CD4-positive, alpha-beta T cell treated with Interleukin-4 for 1 hour (primary cell): ENCODE results near the gene TAF3.

ENCODE experiments used
- DNase-seq, 2 donors: peaks; one replicate each; pipeline ENCODE4 v3.0.0-alpha.2; 2020 to 2022

TAF3 gene

GRCh38 chr10:8049865-8050555 is 231.7 kb downstream of the TAF3 start:
- no peak for DNase-seq

DNA sequence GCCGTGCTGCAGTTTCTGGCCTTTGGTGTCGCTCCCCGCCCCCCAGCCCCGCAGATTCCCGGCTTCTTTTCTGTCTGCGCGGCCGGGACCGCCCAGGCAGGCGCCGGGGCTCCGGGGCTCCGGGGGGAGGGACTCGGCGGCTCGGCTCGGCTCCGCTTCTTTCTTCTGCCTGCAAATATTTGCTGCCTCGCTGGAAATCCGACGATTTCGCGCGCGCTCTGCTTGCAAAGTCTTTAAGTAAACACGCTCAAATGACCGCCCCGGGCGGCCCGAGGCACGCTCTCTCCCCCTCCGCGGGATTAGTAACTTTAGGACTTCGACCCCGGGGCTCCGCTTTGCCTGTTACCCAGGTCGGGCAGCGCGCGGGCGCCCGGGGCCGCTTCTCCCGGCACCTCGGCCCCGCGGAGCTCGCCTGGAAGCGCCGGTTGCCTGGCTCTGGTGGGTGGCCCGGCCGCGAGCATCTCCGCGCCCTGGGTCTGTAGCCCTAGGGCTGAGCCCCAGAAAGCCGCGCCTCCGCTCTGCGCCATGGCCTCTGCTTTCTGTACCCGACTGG is 232.3 kb downstream of the TAF3 start:
- no peak for DNase-seq

DNA sequence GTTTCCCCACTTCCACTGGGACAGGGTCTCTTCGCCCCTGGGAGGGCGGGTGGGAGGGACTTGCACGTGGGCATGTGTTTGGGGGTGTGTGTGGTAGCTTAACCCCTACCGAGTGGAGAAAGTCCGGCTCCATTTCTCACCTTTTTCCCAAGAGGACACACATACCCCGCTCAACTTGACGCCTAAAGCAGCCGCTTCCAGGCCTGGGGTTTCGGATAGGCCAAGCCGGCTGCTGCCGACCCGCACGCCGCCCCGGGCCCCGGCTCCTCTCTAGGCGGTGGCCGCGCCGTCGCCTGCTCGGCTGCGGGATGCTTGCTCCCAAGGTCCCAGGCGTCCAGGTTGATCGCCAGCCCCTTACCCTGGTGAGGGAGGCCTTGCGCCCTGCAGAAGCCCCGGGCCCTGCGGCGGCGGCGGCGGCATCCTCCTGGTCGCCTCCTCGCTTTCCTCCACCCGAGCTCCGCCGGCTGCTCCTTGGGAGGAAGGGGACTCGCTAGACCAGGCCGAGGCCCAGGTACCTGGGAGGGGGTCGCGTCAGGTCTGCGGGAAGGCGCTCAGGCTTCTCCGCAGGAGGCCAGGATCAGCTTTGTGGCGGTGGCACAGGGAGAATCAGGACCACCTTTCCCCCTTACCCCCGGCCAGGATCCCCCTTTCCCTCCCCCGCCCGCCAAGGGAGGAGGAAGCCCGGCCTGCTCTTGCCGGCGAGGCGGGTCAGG is 233.0 kb downstream of the TAF3 start:
- no peak for DNase-seq

- no peak for DNase-seq
Observed at GRCh38 chr10:8051851-8052257, 233.5 kb downstream of the TAF3 start.

DNA sequence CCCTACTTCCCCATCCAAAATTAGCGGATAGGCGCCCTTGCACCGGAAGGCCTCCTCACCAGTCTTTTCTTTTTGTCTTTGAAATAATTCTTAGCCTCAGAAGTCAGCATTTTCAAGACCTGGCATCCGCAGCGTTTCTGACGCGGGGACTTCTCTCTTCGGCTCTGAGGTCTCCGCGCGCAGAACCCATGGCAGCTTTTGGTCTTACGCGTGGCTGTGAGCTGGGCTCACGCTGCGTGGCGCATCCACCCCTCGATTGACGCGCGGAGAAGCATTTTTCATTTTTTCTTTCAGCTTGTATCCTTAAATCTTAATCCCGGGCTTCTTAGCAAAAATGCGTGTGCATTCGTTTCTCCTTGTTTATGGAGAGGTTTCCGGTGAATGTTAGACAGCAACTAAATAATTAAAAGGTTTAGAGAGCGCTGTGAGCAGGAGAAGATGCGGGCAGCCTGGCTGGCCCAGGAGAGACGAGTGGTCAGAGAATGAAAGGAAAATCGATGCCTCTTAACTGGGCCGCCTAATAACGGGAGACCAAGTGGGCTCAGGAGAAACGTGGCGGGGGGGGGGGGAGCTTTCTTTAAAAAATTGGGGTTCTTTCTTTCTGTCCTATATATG is 234.1 kb downstream of the TAF3 start:
- no peak for DNase-seq

DNA sequence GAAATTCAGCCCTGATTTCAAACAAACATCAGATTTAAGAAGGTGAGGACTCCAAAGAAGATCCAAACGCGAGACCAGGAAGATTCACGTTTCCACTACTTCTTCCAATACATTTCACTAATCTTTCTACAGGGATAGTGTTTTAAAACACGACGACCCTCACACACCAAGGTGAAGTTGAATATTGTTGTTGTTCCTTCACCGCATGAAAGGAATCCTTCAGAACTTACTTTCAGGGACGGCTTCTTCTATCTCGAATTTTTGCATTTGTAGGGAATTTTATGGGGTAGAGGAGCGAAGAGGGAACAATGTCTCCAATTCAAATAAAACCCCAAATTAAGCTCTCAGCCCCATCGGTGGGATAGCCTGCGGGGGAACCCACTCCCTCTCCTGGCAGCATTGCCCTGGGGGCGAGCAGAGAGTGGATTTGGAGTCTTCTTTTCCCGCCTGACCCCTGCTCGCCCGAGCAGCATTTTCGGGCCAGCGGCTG is 234.7 kb downstream of the TAF3 start:
- DNase-seq, result no peak

DNA sequence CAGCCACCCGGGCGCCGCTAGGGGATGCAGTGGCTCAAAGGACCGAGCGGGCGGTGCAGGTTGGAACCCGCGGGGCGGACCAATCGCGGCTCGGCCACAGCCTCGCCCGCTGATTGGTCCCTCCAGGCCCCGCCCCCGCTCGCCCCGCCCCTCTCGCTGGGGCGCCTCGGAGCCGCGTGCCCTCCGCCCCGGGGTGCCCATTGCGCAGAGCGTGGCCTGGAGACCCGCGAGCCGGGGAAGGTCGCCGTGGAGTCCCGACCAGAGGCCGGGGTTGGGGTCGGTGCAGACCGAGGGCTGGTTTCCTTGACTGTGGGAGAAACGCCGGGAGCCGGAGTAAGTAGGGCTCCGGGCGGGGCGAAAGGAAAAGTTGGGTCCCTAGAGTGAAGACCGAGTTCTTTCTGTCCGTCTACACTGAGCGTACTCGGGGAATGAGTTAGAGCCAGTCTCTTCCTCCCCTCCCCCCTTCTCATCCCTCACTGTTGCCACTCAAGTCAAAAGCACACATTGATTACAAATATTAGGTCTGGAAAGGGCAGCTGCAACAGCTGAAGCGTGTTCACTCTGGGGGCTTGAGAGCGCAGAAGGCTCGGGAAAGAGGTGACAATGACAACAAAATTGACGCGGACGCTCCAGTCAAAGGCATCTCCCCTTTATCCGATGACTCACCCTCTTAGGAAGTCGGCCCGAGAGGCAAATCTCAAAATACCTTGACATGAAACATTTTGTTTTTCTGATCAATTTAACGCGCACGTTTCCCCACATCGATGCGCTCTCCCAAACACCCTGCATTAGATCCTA is 235.3 kb downstream of the TAF3 start:
- peak; percentile 88 to 93 for DNase-seq

- DNase-seq, result no peak
Observed at GRCh38 chr10:8054244-8054493, 235.9 kb downstream of the TAF3 start.

DNA sequence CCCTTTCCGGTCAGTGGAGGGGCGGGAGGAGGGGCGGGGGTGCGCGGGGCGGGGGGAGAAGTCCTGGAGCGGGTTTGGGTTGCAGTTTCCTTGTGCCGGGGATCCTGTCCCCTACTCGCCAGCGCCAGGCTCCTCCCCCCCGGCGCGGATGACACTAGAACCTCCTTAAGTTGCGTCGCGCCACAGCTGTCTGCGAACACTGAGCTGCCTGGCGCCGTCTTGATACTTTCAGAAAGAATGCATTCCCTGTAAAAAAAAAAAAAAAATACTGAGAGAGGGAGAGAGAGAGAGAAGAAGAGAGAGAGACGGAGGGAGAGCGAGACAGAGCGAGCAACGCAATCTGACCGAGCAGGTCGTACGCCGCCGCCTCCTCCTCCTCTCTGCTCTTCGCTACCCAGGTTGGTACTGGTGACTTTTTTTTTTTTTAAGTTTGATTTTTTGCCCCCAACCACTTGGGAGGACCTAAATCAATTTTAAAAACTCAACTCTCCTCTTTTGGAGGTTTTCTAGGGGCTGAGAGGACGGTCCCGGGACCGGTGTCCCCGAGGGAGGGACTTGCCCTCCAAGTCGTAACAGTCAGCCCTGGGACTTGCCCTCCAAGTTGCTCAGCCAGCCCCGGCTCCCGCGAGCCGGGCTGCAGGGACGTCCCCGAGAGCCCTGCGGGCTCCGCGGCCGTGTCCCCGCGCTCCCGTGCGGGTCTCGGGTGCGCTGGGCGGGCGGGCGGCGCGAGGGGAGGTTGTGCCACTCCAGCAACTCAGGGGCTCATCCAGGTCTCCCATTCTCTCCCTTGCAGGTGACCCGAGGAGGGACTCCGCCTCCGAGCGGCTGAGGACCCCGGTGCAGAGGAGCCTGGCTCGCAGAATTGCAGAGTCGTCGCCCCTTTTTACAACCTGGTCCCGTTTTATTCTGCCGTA is 236.4 kb downstream of the TAF3 start, which contains the start of gene GATA3:
Gene GATA3 (plus strand): TSS at position 195 of the 914 bp plus-strand sequence. CDS start 968 bp downstream, outside the sequence.
- DNase-seq, result peak; percentile 81 to 87

- no peak for DNase-seq
Observed at GRCh38 chr10:8055420-8056349, 237.4 kb downstream of the TAF3 start.

DNA sequence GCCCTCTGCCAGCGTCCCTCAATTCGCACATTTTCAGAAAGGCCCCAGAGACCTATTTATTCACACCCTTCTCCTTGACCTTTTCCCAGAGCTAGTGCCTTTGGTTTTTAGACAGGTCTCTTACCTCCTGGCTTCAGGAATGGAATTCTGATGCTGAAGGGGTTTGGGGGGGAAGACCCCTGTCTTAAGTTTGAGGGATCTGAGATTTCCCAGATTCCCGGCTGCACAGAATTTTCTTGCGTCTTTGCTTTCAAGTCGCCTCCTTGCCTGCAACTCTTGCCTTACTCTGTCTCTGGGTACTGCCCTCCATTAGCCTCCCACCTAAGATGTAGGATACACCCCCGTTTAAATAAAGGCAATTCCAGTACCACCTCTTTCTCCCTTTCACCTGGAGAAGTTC is 238.1 kb downstream of the TAF3 start:
- DNase-seq, result no peak

DNA sequence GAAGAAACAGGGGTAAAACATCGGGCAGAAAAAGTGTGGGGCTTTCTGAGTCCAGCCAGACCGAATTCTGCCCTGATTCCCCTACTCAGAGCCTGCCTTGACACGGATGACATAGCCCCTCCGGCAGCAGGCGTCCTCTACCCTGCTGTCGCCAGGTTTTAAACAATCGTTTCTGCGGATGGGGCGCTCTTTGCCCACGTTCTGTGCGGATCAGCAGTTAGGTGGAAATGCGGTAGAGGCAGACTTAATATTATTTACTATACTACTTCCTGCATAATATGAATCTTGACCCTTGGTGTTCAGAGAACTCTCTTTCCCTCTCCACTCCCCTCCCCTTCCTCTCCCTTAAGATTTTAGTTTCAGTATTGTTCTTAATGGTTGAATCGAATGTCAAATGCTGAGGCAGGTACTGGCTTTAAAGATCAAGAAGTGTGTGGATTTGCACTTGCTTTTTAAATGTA is 238.6 kb downstream of the TAF3 start:
- DNase-seq, result peak; percentile 52 to 72

DNA sequence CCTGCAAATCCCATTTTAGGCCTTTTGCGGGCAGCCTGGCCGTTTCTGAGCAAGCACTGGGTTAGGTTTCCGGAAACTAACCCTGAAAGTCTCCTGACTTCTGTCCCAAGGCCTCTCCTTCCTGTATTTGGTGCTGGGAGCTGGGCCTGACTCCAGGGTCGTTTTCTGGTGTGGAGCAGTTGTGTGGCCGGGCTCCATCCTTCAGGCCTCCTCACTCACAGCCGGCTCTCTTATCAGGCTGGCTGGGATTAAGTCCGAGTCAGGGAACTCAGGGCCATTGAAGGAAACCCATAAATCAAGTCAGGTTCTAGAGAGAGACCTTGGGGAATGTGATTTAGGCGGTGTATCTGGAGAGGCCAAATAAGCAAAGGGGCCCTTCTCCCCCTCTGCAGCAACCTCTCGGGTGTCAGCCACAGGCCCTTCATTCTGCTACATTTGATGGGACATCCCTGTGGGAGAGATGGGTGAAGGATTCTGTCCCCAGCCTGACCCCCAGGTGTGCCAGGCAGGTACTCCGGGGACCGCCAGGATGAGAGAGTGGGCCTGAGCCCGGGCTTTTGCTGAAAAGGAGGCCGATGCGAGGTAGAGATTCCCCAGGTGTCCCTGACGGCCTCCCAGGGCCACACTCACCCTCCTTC is 239.4 kb downstream of the TAF3 start:
- no peak for DNase-seq

DNA sequence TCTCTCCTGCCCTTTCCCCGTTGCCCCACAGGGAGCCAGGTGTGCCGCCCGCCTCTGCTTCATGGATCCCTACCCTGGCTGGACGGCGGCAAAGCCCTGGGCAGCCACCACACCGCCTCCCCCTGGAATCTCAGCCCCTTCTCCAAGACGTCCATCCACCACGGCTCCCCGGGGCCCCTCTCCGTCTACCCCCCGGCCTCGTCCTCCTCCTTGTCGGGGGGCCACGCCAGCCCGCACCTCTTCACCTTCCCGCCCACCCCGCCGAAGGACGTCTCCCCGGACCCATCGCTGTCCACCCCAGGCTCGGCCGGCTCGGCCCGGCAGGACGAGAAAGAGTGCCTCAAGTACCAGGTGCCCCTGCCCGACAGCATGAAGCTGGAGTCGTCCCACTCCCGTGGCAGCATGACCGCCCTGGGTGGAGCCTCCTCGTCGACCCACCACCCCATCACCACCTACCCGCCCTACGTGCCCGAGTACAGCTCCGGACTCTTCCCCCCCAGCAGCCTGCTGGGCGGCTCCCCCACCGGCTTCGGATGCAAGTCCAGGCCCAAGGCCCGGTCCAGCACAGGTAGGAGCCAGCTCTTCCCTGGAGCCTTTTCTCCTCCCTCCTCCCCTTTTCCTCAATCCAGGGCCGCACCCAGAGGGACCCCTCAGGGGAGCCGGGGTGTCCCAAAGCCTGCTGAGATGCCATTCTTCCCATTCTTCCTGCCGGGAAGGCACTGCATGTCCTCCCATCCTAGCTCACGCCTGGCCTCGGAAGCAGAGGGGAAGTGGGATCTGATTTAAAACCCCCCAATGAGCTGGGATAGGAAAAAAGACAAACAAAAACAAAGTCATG is 240.2 kb downstream of the TAF3 start:
- DNase-seq, result no peak

GRCh38 chr10:8059191-8059936 is 241.1 kb downstream of the TAF3 start:
- no peak for DNase-seq

DNA sequence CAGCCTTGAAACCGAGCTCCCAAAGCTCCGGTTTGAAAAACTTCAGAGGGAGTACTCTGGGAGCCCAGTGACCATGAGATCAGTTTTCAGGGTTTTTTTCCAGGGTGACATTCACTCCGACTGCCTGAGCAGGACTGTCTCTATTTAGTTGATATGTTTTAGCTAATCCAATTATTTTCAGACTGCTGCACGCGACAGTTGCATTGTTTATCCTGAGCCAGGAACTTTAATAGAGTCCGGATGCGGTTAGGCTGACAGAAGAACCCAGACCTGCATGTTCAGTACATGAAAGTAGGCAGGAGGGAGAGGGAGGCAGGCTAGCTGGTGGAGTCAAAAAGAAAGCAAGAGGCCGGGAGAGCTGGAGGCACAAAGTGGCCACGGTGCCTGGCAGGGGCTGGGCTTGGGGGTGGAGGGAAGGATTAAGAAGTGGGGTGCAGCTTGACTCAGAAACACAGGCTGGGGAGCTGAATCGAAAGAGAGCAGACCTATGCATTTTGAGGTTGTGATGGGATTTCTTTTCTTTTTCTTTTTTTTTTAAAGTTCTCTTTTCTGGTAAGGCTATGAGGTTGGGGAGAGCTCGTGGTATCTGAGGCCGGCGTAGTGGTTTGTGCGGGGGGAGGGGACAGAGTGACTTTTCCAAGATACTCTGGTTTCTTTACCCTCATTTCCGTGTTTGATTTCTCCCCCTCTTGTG is 241.9 kb downstream of the TAF3 start:
- peak; percentile 43 to 72 for DNase-seq

- no peak for DNase-seq
Observed at GRCh38 chr10:8060704-8061121, 242.4 kb downstream of the TAF3 start.
